ENCODE measurements around the gene UCK2.

Gene UCK2

DNA sequence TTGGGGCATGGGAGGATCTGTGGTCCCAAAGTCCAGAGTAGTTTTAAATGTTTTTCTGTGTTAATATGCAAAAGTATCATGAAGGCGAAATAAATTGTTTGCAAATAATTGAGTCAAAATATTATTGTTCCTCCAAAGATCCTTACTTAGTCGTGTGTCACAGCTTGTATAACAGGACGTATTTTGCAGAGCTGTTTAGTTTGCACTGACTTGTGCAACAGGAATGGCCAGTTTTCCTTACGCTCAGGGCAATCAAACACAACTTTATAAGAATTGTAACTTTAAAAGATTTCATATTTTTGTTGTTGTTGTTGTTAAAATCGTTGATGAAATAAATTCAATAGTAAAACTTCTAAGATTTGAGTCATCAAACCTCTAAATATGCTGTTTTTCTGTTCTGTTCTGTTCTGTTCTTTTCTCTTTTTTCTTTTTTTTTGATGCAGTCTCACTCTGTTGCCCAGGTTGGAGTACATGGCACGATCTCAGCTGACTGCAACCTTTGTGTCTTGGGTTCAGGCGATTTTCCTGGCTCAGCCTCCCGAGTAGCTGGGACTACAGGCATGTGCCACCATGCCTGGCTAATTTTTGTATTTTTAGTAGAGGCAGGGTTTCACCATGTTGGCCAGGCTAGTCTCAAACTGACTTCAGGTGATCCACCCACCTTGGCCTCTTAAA, 60.6 kb downstream of the UCK2 start:
- no peak for TF ChIP-seq CTCF (IDR thresholded peaks at IDR 0.05)
- Histone ChIP-seq H2AFZ (no peak overlapping the region), H3K9me3 (ENCODE audit: control insufficient read depth, low read length) (no peaks in the 10 kb centered on the region), H3K36me3 (ENCODE audit: control insufficient read depth, insufficient read depth, low read length) (no peaks in the 10 kb centered on the region), H3K79me2 (no peaks in the 10 kb centered on the region), H3K27ac (no peak overlapping the region), H3K9ac (no peak overlapping the region), H3K4me2 (ENCODE audit: low read length) (no peak overlapping the region), H3K4me1 (no peaks in the 10 kb centered on the region), H3K4me3 (ENCODE audit: low read depth, low read length) (no peak overlapping the region), H3K27me3 (ENCODE audit: control insufficient read depth, insufficient read depth, low read length) (no peaks in the 10 kb centered on the region)

- Histone ChIP-seq H3K4me3 (ENCODE audit: low read depth, low read length) (no peak overlapping the region), H3K27ac (no peak overlapping the region), H3K4me2 (ENCODE audit: low read length) (no peak overlapping the region), H3K79me2 (no peaks in the 10 kb centered on the region), H3K4me1 (no peaks in the 10 kb centered on the region), H3K9me3 (ENCODE audit: control insufficient read depth, low read length) (no peaks in the 10 kb centered on the region), H3K36me3 (ENCODE audit: control insufficient read depth, insufficient read depth, low read length) (no peaks in the 10 kb centered on the region), H2AFZ (no peak overlapping the region), H3K27me3 (ENCODE audit: control insufficient read depth, insufficient read depth, low read length) (no peaks in the 10 kb centered on the region), H3K9ac (no peak overlapping the region)
- no peak for TF ChIP-seq CTCF (IDR thresholded peaks at IDR 0.05)
Observed at GRCh38 chr1:165888552-165888920, 61.1 kb downstream of the UCK2 start.

- no peak for TF ChIP-seq CTCF (IDR thresholded peaks at IDR 0.05)
- no peaks in the 10 kb centered on the region for H3K9me3 ChIP-seq (ENCODE audit: control insufficient read depth, low read length)
- H3K27ac ChIP-seq, result no peak overlapping the region
Observed at GRCh38 chr1:165890684-165891083, 63.3 kb downstream of the UCK2 start.

DNA sequence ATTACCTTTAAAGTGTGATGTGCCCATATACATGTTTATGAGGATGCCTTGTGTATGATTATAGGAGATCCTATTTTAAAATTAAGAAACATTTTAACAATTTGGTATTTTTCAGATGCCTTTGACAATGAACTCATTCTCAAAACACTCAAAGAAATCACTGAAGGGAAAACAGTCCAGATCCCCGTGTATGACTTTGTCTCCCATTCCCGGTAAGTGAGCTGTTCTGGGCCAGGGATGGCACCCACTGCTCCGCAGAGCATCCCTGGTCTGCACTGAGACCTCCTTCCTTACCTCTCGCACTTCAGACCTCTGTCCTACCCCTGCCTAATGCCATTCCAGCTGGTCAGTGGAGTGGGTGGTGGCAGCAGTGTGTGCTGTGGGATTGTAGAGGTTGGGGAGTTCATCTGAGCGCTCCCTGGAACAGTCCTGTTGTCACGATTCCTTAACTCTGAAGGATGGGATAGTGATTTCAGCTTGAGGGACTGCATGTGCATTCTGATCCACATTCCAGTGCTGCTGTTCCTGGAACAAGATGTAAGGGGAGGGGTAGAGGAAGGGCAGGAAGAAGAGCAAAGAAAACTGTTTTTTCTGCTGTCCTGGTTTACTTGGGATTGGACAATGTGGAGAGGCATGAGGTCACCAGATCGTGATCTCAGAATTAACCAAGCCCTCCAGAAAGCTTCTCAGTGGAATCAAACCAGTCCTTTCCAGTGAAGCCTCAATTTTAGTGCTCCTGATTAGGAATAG, 63.9 kb downstream of the UCK2 start:
- no peak overlapping the region for H3K27ac ChIP-seq
- no peaks in the 10 kb centered on the region for H3K36me3 ChIP-seq (ENCODE audit: control insufficient read depth, insufficient read depth, low read length)
- no peak overlapping the region for H3K4me3 ChIP-seq (ENCODE audit: low read depth, low read length)
- no peak overlapping the region for H3K4me2 ChIP-seq (ENCODE audit: low read length)
- no peaks in the 10 kb centered on the region for H3K9me3 ChIP-seq (ENCODE audit: control insufficient read depth, low read length)
- H3K4me1 ChIP-seq, result no peaks in the 10 kb centered on the region
- H3K79me2 ChIP-seq, result no peaks in the 10 kb centered on the region
- H2AFZ ChIP-seq, result no peak overlapping the region
- TF ChIP-seq CTCF (IDR thresholded peaks at IDR 0.05), result no peak
- H3K27me3 ChIP-seq (ENCODE audit: control insufficient read depth, insufficient read depth, low read length), result no peaks in the 10 kb centered on the region
- no peak overlapping the region for H3K9ac ChIP-seq

More at GRCh38 chr1:165890684-165891083, 63.3 kb downstream of the UCK2 start:
- Histone ChIP-seq H3K4me1 (no peaks in the 10 kb centered on the region), H3K27me3 (ENCODE audit: control insufficient read depth, insufficient read depth, low read length) (no peaks in the 10 kb centered on the region), H3K4me2 (ENCODE audit: low read length) (no peak overlapping the region), H2AFZ (no peak overlapping the region), H3K79me2 (no peaks in the 10 kb centered on the region), H3K36me3 (ENCODE audit: control insufficient read depth, insufficient read depth, low read length) (no peaks in the 10 kb centered on the region), H3K9ac (no peak overlapping the region), H3K4me3 (ENCODE audit: low read depth, low read length) (no peak overlapping the region)

Measured in parathyroid adenoma (tissue), 2 donors.